ENCODE measurements around the gene CASKIN1. TPM values are rescaled to one million over a fixed set of nuclear protein-coding genes. Genes with fewer than 3 reads are reported as not detected.

Gene CASKIN1
- total RNA-seq, 1 experiment from 2014 or later, result 4.5 TPM

- CTCF ChIA-PET, result no interaction called here
- Histone ChIP-seq H3K4me1 (ENCODE audit: control insufficient read depth, insufficient read depth, low read length) (no peaks in the 10 kb centered on the region), H3K27me3 (ENCODE audit: control insufficient read depth, insufficient read depth, low read length) (no peaks in the 10 kb centered on the region), H3K27ac (ENCODE audit: low read length) (no peak overlapping the region), H3K9me3 (ENCODE audit: control insufficient read depth, insufficient read depth, low read depth, low read length) (no peaks in the 10 kb centered on the region), H3K4me3 (ENCODE audit: low read depth in 2 of 2, low read length in 2 of 2) (no peak overlapping the region), H3K36me3 (ENCODE audit: control insufficient read depth, insufficient read depth, low read length) (no peaks in the 10 kb centered on the region)
- no TSS peak for BruUV-seq (replicated peaks)
- TF ChIP-seq POLR2AphosphoS5 (IDR thresholded peaks at IDR 0.05; ENCODE audit: low read depth, low read length) (no peak), TCF7L2 (IDR thresholded peaks at IDR 0.05; ENCODE audit: low read depth, low read length) (no peak), SIN3A (IDR thresholded peaks at IDR 0.05; ENCODE audit: borderline replicate concordance, insufficient read depth, low read depth, low read length) (no peak)
- TF ChIP-seq, protein P1, sequence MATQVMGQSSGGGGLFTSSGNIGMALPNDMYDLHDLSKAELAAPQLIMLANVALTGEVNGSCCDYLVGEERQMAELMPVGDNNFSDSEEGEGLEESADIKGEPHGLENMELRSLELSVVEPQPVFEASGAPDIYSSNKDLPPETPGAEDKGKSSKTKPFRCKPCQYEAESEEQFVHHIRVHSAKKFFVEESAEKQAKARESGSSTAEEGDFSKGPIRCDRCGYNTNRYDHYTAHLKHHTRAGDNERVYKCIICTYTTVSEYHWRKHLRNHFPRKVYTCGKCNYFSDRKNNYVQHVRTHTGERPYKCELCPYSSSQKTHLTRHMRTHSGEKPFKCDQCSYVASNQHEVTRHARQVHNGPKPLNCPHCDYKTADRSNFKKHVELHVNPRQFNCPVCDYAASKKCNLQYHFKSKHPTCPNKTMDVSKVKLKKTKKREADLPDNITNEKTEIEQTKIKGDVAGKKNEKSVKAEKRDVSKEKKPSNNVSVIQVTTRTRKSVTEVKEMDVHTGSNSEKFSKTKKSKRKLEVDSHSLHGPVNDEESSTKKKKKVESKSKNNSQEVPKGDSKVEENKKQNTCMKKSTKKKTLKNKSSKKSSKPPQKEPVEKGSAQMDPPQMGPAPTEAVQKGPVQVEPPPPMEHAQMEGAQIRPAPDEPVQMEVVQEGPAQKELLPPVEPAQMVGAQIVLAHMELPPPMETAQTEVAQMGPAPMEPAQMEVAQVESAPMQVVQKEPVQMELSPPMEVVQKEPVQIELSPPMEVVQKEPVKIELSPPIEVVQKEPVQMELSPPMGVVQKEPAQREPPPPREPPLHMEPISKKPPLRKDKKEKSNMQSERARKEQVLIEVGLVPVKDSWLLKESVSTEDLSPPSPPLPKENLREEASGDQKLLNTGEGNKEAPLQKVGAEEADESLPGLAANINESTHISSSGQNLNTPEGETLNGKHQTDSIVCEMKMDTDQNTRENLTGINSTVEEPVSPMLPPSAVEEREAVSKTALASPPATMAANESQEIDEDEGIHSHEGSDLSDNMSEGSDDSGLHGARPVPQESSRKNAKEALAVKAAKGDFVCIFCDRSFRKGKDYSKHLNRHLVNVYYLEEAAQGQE (IDR thresholded peaks at IDR 0.05; ENCODE audit: insufficient read depth in 1 of 2, low read depth in 2 of 2, low read length in 1 of 2), result no peak
- TF ChIP-seq, protein P2, sequence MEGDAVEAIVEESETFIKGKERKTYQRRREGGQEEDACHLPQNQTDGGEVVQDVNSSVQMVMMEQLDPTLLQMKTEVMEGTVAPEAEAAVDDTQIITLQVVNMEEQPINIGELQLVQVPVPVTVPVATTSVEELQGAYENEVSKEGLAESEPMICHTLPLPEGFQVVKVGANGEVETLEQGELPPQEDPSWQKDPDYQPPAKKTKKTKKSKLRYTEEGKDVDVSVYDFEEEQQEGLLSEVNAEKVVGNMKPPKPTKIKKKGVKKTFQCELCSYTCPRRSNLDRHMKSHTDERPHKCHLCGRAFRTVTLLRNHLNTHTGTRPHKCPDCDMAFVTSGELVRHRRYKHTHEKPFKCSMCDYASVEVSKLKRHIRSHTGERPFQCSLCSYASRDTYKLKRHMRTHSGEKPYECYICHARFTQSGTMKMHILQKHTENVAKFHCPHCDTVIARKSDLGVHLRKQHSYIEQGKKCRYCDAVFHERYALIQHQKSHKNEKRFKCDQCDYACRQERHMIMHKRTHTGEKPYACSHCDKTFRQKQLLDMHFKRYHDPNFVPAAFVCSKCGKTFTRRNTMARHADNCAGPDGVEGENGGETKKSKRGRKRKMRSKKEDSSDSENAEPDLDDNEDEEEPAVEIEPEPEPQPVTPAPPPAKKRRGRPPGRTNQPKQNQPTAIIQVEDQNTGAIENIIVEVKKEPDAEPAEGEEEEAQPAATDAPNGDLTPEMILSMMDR (IDR thresholded peaks at IDR 0.05), result no peak
- POLR2A ChIA-PET, result no interaction called here
- no peak for ATAC-seq
- no peak for DNase-seq (ENCODE audit: low read depth, low spot score)
- in situ Hi-C loops (cut with HindIII; ENCODE audit: low pct_unique_long_range_greater_than_20kb, low sequenced_read_pairs), result no loop called here
- intact Hi-C loops (cut with micrococcal nuclease; ENCODE audit: unreplicated experiment), result no loop called here
These were observed 21.0 kb downstream of the CASKIN1 start for GRCh38 chr16:2175454-2175853.

DNA sequence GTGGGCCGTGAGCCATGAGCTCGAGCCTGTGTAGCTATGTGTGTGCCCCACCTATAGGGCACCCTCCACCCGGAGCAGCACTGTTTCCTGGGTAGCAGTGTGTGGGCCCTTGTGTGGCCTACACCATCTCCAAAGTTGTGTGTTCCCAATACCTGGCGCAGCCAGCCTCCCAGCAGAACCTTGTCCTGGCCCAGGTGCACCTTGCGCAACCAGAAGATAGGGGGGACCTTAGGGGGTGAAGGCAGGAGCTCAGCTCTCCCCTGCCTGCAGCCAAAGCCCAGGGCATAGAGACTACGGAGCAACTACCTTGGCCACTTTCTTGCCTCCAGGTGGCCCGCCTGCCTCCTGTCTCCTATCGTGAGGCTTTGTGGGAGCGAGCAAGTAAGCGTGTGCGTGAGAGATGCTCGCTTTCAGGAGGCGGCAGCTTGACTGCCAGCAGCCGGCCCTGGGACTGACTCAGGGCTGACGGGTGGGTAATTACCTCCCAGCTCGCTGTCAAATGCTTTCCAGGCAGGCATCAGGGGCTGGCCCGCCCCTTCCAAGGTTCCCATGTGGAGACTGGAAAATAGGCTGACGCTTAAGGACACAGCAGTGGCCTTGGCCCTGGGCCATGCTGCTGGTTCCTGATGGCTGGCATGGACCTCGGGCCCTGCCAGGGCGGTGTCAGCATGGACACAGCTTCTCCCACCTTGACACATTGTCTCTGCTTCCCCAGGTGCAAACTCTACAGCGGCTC is 21.8 kb downstream of the CASKIN1 start:
- ATAC-seq, result no peak
- CTCF ChIA-PET, result no interaction called here
- POLR2A ChIA-PET, result no interaction called here

More for the DNA sequence above, 21.8 kb downstream of the CASKIN1 start:
- H3K4me3 ChIP-seq (ENCODE audit: low read depth in 2 of 2, low read length in 2 of 2), result no peak overlapping the region
- H3K27me3 ChIP-seq (ENCODE audit: control insufficient read depth, insufficient read depth, low read length), result no peaks in the 10 kb centered on the region
- no TSS peak for BruUV-seq (replicated peaks)
- in situ Hi-C loops (cut with HindIII; ENCODE audit: low pct_unique_long_range_greater_than_20kb, low sequenced_read_pairs) (no loop called here), intact Hi-C loops (cut with micrococcal nuclease; ENCODE audit: unreplicated experiment) (no loop called here)
- no peak for DNase-seq (ENCODE audit: low read depth, low spot score)
- no peaks in the 10 kb centered on the region for H3K36me3 ChIP-seq (ENCODE audit: control insufficient read depth, insufficient read depth, low read length)
- no peaks in the 10 kb centered on the region for H3K9me3 ChIP-seq (ENCODE audit: control insufficient read depth, insufficient read depth, low read depth, low read length)
- TF ChIP-seq, protein P2 (IDR thresholded peaks at IDR 0.05), result no peak
- TF ChIP-seq SIN3A (IDR thresholded peaks at IDR 0.05; ENCODE audit: borderline replicate concordance, insufficient read depth, low read depth, low read length) (no peak), TCF7L2 (IDR thresholded peaks at IDR 0.05; ENCODE audit: low read depth, low read length) (no peak), POLR2AphosphoS5 (IDR thresholded peaks at IDR 0.05; ENCODE audit: low read depth, low read length) (no peak)
- TF ChIP-seq, protein P1 (IDR thresholded peaks at IDR 0.05; ENCODE audit: insufficient read depth in 1 of 2, low read depth in 2 of 2, low read length in 1 of 2), result no peak
- no peak overlapping the region for H3K27ac ChIP-seq (ENCODE audit: low read length)
- no peaks in the 10 kb centered on the region for H3K4me1 ChIP-seq (ENCODE audit: control insufficient read depth, insufficient read depth, low read length)

Measured in Panc1 (cell line).